Stimulated activated CD4-positive, alpha-beta T cell treated with anti-CD3 and anti-CD28 coated beads, Interleukin-12 subunit alpha, Interleukin-12 subunit beta, amount 100 ng/mL, for 48 hours (primary cell): Measurements from ENCODE around the gene MTHFD1.
A peak's percentile ranks its signal among the peaks of the same experiment; 100 is the strongest.

ENCODE experiments used
- DNase-seq, 3 donors: peaks; one replicate each; pipeline ENCODE4 v3.0.0-alpha.2; 2020; ENCODE audit warnings: low read depth in 2 of 3, low spot score in 1 of 3

MTHFD1 gene

GRCh38 chr14:64488590-64489099, 100.5 kb downstream of the MTHFD1 start:
- DNase-seq, result no peak

GRCh38 chr14:64491637-64492036, 103.5 kb downstream of the MTHFD1 start:
- no peak for DNase-seq

- no peak for DNase-seq
Observed at GRCh38 chr14:64493455-64493854, 105.3 kb downstream of the MTHFD1 start.

- DNase-seq, result no peak
Observed at GRCh38 chr14:64495252-64495651, 107.1 kb downstream of the MTHFD1 start.

- no peak for DNase-seq
Observed at GRCh38 chr14:64496764-64497163, 108.6 kb downstream of the MTHFD1 start.

- no peak for DNase-seq
Observed at GRCh38 chr14:64500088-64500487, 111.9 kb downstream of the MTHFD1 start.

GRCh38 chr14:64501411-64502171, 113.4 kb downstream of the MTHFD1 start:
- DNase-seq, result no peak

GRCh38 chr14:64502456-64502855, 114.3 kb downstream of the MTHFD1 start:
- DNase-seq, result no peak

- DNase-seq, result peak in 1 of 3 donors; percentile 12
Observed at GRCh38 chr14:64502887-64503433, 114.8 kb downstream of the MTHFD1 start.

GRCh38 chr14:64503434-64504309, 115.5 kb downstream of the MTHFD1 start, which contains the start of gene ZBTB25:
TSS of gene ZBTB25 (minus strand) at chr14:64503838. CDS start at chr14:64490533, 13,305 bp downstream.
- DNase-seq, result peak; percentile 85 to 89 (median 87)

GRCh38 chr14:64504310-64504896, 116.2 kb downstream of the MTHFD1 start, which contains the start of gene ZBTB1:
TSS of gene ZBTB1 (plus strand) at chr14:64504770. CDS start at chr14:64521505, 16,735 bp downstream.
- peak; percentile 73 to 85 (median 80) for DNase-seq

GRCh38 chr14:64504897-64505794, 117.0 kb downstream of the MTHFD1 start:
- DNase-seq, result peak; percentile 79 to 83 (median 81)

GRCh38 chr14:64506721-64507120, 118.6 kb downstream of the MTHFD1 start:
- DNase-seq, result no peak

GRCh38 chr14:64507376-64508156, 119.4 kb downstream of the MTHFD1 start:
- peak in 2 of 3 donors; percentile 20 for DNase-seq

GRCh38 chr14:64508215-64508776, 120.1 kb downstream of the MTHFD1 start:
- no peak for DNase-seq

- DNase-seq, result no peak
Observed at GRCh38 chr14:64509036-64509435, 120.9 kb downstream of the MTHFD1 start.
